Liver (tissue), 3 donors: ENCODE data around the gene ZEB1.

Source experiments
- ATF3 ChIP-seq: IDR thresholded peaks from 2 replicates; pipeline ENCODE4 v1.6.1; 2016; ENCODE audit warnings: antibody characterized with exemption
- MAX ChIP-seq: IDR thresholded peaks from 2 replicates; pipeline ENCODE4 v1.6.1; 2016; ENCODE audit warnings: antibody characterized with exemption
- RAD21 ChIP-seq, 2 donors: IDR thresholded peaks; 2 replicates each; pipeline ENCODE4 v1.6.1; 2016; ENCODE audit warnings: antibody characterized with exemption in 2 of 2, mild to moderate bottlenecking in 2 of 2
- SP1 ChIP-seq: IDR thresholded peaks from 2 replicates; pipeline ENCODE4 v1.6.1; 2018; ENCODE audit warnings: antibody characterized with exemption, mild to moderate bottlenecking
- TAF1 ChIP-seq: conservative IDR thresholded peaks from 2 replicates; pipeline ENCODE4 v1.6.1; 2016; ENCODE audit warnings: antibody characterized with exemption, mild to moderate bottlenecking
- YY1 ChIP-seq: IDR thresholded peaks from 2 replicates; pipeline ENCODE4 v1.6.1; 2016; ENCODE audit warnings: antibody characterized with exemption, mild to moderate bottlenecking
- TF ChIP-seq, protein P1 (sequence below): fragments of 150-350 bp; IDR thresholded peaks from 2 replicates; pipeline ENCODE4 v1.5.1; 2017; ENCODE audit warnings: improper control_type of control experiment, low read depth, low read length; ENCODE audit not compliant: missing input control
- donor health status: healthy.
- donor health status: healthy.

DNA sequence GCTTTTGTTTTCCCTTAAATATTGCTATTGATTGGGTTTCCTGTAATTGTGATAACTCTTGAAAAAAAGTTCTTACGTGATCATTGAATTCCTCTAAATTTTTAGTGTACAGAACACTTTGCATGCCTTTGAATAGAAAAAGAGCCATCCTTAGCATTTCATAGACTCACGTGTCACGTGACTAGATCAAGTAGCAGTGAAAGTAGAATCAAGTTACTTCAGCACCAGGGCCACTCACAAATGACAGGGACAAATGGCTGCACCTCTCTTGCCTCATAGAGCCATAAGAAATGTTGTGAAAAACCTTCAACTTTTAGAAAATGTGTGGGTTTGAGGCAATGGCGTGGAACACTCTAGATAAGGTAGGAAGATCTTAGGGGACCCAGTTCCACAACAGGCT is 203.8 kb downstream of the ZEB1 start:
- TF ChIP-seq, protein P1, sequence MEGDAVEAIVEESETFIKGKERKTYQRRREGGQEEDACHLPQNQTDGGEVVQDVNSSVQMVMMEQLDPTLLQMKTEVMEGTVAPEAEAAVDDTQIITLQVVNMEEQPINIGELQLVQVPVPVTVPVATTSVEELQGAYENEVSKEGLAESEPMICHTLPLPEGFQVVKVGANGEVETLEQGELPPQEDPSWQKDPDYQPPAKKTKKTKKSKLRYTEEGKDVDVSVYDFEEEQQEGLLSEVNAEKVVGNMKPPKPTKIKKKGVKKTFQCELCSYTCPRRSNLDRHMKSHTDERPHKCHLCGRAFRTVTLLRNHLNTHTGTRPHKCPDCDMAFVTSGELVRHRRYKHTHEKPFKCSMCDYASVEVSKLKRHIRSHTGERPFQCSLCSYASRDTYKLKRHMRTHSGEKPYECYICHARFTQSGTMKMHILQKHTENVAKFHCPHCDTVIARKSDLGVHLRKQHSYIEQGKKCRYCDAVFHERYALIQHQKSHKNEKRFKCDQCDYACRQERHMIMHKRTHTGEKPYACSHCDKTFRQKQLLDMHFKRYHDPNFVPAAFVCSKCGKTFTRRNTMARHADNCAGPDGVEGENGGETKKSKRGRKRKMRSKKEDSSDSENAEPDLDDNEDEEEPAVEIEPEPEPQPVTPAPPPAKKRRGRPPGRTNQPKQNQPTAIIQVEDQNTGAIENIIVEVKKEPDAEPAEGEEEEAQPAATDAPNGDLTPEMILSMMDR, result no peak
- TF ChIP-seq ATF3 (no peak), MAX (no peak), TAF1 (no peak), SP1 (no peak), YY1 (no peak), RAD21 (IDR thresholded peaks at IDR 0.05) (no peak)
